NT2/D1 (cell line): ENCODE results near the gene CASP7.

ENCODE experiments used
- YY1 ChIP-seq: IDR thresholded peaks from 2 replicates; pipeline ENCODE4 v1.6.1; 2011; ENCODE audit not compliant: insufficient read length, insufficient read depth
- ZNF274 ChIP-seq: IDR thresholded peaks from 2 replicates; pipeline ENCODE4 v1.6.1; 2011; ENCODE audit warnings: mild to moderate bottlenecking, low read depth, low read length

DNA sequence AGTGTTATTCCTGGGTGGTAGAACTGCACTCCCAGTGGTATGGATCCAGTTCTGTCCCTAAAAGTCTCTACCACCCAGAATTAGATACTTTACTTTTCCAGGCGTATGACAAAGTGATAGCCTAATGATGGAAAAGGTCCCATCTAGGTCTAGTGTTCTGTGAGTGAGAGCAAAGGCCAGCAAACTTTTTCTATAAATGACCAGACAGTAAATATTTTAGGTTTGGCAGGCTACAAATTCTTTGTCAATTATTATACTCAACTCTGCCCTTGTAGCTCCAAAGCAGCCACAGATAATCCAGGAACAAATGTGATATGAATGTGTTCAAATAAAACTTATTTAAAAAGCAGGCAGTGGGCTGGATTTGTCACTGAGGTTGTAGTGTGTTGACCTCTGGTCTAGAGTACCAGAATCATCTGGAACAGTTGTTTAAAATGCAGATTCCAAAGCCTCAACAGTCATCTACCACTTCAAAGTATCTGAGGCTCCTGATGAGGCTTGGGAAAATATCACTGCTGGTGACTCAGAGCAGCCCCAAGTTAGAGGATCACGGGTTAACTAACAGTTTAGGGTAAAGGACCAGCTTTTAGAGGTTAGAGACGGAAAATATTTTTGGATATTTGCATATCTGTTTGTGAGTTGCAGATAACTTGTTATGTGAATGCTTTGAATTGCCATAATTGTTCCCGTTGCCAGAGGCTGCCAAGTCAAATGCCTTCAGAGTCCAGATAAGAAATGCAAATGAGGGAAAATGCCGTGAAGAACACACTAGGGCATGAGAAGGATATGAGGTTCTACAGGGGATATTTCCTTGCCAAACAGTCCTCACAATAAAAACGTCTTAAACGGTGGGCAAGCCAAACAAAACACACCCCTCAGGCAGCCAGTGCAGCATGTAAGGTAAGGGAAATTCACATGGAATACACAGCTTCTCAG, 35.3 kb upstream of the CASP7 start:
- no peak for TF ChIP-seq YY1
- no peak for TF ChIP-seq ZNF274
